GM21515 (cell line): ENCODE measurements around the gene MAML2.

Source experiments
- ATAC-seq: cut with Tn5 transposase; IDR thresholded peaks from one replicate; pipeline ENCODE4 v1.9.1; 2021; ENCODE audit not compliant: unreplicated experiment

MAML2 gene

DNA sequence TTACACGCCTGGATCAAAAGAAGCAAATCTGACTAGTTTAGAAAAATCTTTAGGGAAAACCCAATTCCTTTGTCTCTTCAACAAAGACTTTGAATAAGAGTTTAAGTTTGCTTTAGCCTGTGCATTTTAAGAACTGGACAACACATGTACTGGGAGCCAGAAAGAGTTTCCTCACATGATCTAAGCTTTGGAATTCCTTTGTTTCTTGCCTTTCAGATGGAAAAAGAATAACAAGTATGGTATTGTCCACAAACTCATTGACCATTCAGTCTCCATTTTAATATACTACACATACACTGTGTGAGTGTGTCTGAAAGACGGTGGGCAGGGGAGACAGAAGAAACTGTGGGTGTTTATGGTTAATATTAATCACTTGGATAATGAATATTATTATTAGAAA lies 205.6 kb downstream of the MAML2 start:
- ATAC-seq, result no peak

GRCh38 chr11:96136613-96137298 lies 206.2 kb downstream of the MAML2 start:
- no peak for ATAC-seq

- ATAC-seq, result no peak
Observed at GRCh38 chr11:96134602-96135001, 208.4 kb downstream of the MAML2 start.

GRCh38 chr11:96132437-96132836 lies 210.6 kb downstream of the MAML2 start:
- no peak for ATAC-seq

GRCh38 chr11:96130061-96130620 lies 212.9 kb downstream of the MAML2 start:
- no peak for ATAC-seq

GRCh38 chr11:96127596-96127959 lies 215.4 kb downstream of the MAML2 start:
- ATAC-seq, result no peak

GRCh38 chr11:96126917-96127595 lies 215.9 kb downstream of the MAML2 start:
- ATAC-seq, result no peak

DNA sequence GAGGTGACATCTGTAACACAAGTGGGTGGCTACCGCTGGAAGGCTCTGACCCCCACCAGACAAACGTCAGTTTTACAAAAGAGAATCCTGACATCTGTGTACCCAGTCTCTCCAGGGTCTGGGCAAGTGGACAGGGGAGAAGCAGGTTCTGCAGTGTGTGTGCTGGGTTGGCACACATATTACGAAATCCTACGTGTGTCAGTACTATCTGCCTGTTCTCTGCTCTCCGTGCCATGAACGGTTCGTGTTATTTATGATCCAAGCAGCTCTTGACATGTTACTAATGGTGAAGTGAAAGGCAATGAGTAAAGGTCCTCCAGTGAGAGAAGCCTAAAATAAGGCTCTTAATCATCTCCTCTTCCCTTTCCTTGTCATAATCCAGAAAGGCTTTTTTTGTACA lies 217.6 kb downstream of the MAML2 start:
- ATAC-seq, result no peak

- no peak for ATAC-seq
Observed at GRCh38 chr11:96124155-96124554, 218.8 kb downstream of the MAML2 start.

- ATAC-seq, result no peak
Observed at GRCh38 chr11:96123301-96123700, 219.7 kb downstream of the MAML2 start.

DNA sequence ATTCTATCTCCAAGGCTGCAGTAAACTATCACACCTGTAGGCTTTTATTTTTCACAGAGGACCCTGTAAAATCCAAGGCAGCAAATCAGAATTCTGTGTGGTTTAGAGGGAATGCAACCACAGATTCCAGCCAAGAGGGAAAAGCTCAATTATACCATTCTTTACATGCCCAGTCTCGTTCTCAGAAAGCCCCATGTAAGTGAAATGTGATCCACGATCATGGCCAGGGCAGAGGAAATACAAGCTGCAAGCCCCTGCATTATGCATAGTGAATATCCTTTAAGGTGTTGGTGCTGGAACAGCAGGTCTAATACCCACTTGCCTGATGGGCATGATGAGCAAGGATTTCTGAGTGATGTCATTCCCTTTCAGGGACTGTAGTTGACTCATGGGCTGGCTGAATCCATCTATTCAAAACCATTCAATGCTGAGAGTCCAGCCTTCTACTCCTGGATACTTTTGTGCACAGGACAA lies 220.4 kb downstream of the MAML2 start:
- no peak for ATAC-seq

GRCh38 chr11:96119211-96119610 lies 223.8 kb downstream of the MAML2 start:
- ATAC-seq, result no peak

GRCh38 chr11:96116376-96116775 lies 226.6 kb downstream of the MAML2 start:
- ATAC-seq, result no peak

DNA sequence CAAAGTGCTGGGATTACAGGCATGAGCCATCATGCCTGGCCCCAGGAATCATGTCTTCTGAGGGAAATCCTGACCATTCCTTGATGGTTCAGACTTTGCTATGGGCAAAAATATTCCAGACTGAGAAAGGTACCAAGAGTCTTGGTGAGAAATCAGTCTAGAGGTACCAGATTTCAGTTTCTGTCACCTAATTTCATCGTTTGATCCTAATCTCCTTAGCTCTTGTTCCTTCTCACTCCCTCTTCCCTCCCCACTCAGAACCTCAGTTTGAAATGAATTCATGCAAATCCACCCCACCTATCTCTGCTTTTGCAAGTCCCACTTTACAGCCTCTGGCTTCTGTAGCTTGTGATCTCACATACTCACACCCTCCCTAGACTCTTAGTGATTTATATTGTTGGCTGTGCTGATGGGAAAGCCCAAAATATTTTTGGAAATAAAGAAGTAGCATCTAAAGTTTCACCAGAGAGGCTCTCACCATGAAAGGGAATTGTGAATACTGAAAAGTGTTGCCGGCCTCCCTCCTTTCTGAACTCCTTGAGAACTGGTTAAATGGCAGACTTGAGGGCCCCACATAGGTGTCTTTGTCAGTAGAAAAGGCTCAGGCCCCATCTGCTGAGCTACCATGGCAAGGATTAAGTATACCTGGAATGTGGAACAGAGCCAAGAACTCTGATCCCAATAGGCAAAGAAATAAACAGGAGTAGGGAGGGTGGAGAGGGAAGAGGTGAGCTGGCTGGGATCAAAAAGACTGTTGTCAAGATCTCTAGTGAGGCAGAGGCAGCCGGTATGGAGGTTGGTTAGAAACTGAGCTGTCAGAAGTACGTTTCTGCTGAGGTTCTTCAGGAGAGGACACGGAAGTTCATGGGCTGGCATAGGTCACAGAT lies 228.6 kb downstream of the MAML2 start:
- ATAC-seq, result no peak

GRCh38 chr11:96113193-96113681 lies 229.8 kb downstream of the MAML2 start:
- no peak for ATAC-seq

- ATAC-seq, result peak; percentile 77
Observed at GRCh38 chr11:96112192-96113128, 230.5 kb downstream of the MAML2 start.

- no peak for ATAC-seq
Observed at GRCh38 chr11:96111308-96111707, 231.7 kb downstream of the MAML2 start.

GRCh38 chr11:96110302-96110701 lies 232.7 kb downstream of the MAML2 start:
- ATAC-seq, result no peak

DNA sequence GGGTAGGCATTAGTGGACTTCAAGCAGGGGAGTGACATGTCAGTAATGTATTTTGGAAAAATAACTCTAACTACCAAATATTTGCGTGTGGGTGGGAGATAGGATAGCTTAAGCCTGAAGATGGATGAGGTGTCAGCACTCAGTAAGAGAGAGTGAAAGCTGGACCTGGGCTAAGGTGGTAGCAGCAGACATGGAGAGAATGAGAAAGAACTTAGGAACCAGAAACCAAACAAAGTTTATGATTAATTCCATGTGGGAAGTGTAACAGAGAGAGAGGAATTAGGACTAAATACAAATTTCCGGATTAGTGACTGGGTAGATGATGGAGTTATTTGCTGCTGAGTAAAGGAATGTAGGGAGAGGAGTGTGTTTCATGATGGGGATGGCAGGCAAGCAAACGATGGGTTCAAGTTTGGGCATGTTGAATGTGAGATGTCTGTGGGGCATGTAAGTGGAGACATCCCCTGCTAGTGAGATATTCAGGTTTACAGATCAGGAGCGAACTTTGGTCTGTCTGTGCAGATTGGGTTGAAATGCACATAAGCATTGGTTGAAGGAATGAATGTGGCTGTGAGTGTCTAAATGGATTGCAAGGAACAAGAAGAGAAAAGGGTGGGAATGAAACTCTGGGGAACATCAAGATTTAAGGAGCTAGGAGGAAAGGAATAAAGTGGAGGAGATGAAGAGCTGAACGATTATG lies 233.5 kb downstream of the MAML2 start:
- ATAC-seq, result no peak
